GM12878 (cell line): Measurements from ENCODE around the gene PRDM1.

Source experiments
- BACH1 ChIP-seq: fragments of 450-650 bp; IDR thresholded peaks from 2 replicates; pipeline ENCODE4 v1.6.1; 2017; ENCODE audit warnings: mild to moderate bottlenecking, borderline replicate concordance
- CBX5 ChIP-seq: sonication (generic); IDR thresholded peaks from 2 replicates; pipeline ENCODE4 v1.6.1; 2016; ENCODE audit warnings: low read depth, moderate library complexity, mild to moderate bottlenecking, inconsistent platforms
- CHD4 ChIP-seq: fragments of 200-600 bp; sonication (generic); IDR thresholded peaks from 2 replicates; pipeline ENCODE4 v1.6.1; 2016; ENCODE audit warnings: mild to moderate bottlenecking
- EZH2 ChIP-seq: IDR thresholded peaks from 2 replicates; pipeline ENCODE4 v1.6.1; 2012; ENCODE audit warnings: low read depth, mild to moderate bottlenecking, control low read depth, inconsistent platforms, low read length, borderline replicate concordance; ENCODE audit not compliant: control insufficient read depth
- MEF2B ChIP-seq: fragments of 450-650 bp; IDR thresholded peaks from 2 replicates; pipeline ENCODE4 v1.6.1; 2018; ENCODE audit warnings: mild to moderate bottlenecking, moderate library complexity; ENCODE audit not compliant: partially characterized antibody, poor library complexity, severe bottlenecking
- PAX5 ChIP-seq: IDR thresholded peaks from 2 replicates; pipeline ENCODE4 v1.6.1; 2011; ENCODE audit warnings: low read depth, low read length, borderline replicate concordance
- POLR2AphosphoS5 ChIP-seq: IDR thresholded peaks from 2 replicates; pipeline ENCODE4 v1.6.1; 2011; ENCODE audit warnings: mild to moderate bottlenecking, low read length, inconsistent platforms
- RAD21 ChIP-seq: IDR thresholded peaks from 2 replicates; pipeline ENCODE4 v1.6.1; 2011; ENCODE audit warnings: mild to moderate bottlenecking, low read depth, low read length, moderate library complexity; ENCODE audit not compliant: insufficient read depth
- SMARCA5 ChIP-seq: fragments of 450-650 bp; IDR thresholded peaks from 2 replicates; pipeline ENCODE4 v1.6.1; 2017; ENCODE audit warnings: mild to moderate bottlenecking
- TF ChIP-seq, protein P1 (sequence below), 3 experiments: IDR thresholded peaks in 2 of 3; conservative IDR thresholded peaks in 1 of 3; 2 replicates each; pipeline ENCODE4 v1.5.1; 2011; ENCODE audit warnings: low read depth in 3 of 3, low read length in 3 of 3, mild to moderate bottlenecking in 3 of 3, control low read depth in 2 of 3, moderate library complexity in 2 of 3, inconsistent platforms in 1 of 3, mixed read lengths in 1 of 3; ENCODE audit not compliant: control insufficient read depth in 2 of 3, insufficient read depth in 1 of 3; ENCODE audit errors: extremely low read depth in 1 of 3
- TF ChIP-seq, protein P2 (sequence below): fragments of 450-650 bp; IDR thresholded peaks from 2 replicates; pipeline ENCODE4 v1.6.1; 2018; ENCODE audit warnings: mild to moderate bottlenecking, low read depth, moderate library complexity; ENCODE audit not compliant: partially characterized antibody
- TF ChIP-seq, protein P3 (sequence below): IDR thresholded peaks from 2 replicates; pipeline ENCODE4 v1.6.1; 2012; ENCODE audit warnings: low read depth, low read length, improper control_type of control experiment
- TF ChIP-seq, protein P4 (sequence below): IDR thresholded peaks from 2 replicates; pipeline ENCODE4 v1.6.1; 2012; ENCODE audit warnings: mild to moderate bottlenecking, low read depth, low read length
- TF ChIP-seq, protein P5 (sequence below): fragments of 450-650 bp; IDR thresholded peaks from 2 replicates; pipeline ENCODE4 v1.6.1; 2017; ENCODE audit warnings: mild to moderate bottlenecking

DNA sequence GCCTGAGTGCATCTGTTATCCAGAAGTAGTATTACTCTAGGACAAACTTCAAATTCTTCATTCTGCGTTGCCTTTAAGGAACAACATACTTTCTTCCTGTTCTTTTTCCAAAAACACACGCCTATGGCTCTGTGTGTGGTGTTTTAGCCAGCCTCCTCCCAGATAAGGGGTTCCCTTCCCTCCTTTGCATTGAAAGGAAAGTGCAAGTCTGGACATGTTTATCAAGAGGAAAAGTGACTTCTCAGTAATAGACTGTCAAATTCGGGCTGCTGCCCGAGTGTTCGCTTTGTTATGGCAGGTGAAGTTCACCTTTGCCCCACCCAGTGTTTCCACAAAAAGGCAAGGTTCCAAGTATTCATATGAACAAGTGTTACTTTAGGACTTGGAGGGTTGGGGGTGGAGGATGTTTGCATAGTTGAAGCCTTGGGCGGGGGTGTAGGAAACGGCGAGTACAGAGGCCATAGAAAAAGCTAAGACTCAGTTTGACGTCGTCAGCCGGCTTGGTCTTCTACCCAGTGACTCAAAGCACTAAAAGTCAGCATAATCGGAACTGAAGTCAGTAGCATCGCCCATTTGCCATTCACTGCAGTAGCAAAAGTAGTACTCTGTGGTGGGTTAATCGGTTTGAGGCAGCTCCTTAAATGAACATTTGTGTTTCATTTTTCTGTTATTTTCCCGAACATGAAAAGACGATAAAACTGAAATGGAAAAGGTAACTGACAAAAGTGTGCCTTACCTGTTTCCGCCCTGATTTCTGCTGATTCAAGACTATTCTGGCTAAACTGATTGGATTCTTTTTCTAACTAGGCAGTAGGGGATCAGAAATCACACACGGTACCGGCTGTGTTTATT lies 12.5 kb downstream of the PRDM1 start:
- no peak for TF ChIP-seq EZH2
- TF ChIP-seq, protein P1, sequence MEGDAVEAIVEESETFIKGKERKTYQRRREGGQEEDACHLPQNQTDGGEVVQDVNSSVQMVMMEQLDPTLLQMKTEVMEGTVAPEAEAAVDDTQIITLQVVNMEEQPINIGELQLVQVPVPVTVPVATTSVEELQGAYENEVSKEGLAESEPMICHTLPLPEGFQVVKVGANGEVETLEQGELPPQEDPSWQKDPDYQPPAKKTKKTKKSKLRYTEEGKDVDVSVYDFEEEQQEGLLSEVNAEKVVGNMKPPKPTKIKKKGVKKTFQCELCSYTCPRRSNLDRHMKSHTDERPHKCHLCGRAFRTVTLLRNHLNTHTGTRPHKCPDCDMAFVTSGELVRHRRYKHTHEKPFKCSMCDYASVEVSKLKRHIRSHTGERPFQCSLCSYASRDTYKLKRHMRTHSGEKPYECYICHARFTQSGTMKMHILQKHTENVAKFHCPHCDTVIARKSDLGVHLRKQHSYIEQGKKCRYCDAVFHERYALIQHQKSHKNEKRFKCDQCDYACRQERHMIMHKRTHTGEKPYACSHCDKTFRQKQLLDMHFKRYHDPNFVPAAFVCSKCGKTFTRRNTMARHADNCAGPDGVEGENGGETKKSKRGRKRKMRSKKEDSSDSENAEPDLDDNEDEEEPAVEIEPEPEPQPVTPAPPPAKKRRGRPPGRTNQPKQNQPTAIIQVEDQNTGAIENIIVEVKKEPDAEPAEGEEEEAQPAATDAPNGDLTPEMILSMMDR (IDR thresholded peaks at IDR 0.05 in 2 of 3, conservative IDR thresholded peaks at IDR 0.05 in 1 of 3; ENCODE audit: control insufficient read depth in 2 of 3, extremely low read depth in 1 of 3, insufficient read depth in 1 of 3, low read depth in 3 of 3, low read length in 3 of 3): no peak
- no peak for TF ChIP-seq SMARCA5
- TF ChIP-seq PAX5: peak; percentile 65; the same call in 1 of the 2 replicates
- no peak for TF ChIP-seq MEF2B
- TF ChIP-seq POLR2AphosphoS5: peak; percentile 87
- TF ChIP-seq CBX5: no peak
- TF ChIP-seq, protein P2, sequence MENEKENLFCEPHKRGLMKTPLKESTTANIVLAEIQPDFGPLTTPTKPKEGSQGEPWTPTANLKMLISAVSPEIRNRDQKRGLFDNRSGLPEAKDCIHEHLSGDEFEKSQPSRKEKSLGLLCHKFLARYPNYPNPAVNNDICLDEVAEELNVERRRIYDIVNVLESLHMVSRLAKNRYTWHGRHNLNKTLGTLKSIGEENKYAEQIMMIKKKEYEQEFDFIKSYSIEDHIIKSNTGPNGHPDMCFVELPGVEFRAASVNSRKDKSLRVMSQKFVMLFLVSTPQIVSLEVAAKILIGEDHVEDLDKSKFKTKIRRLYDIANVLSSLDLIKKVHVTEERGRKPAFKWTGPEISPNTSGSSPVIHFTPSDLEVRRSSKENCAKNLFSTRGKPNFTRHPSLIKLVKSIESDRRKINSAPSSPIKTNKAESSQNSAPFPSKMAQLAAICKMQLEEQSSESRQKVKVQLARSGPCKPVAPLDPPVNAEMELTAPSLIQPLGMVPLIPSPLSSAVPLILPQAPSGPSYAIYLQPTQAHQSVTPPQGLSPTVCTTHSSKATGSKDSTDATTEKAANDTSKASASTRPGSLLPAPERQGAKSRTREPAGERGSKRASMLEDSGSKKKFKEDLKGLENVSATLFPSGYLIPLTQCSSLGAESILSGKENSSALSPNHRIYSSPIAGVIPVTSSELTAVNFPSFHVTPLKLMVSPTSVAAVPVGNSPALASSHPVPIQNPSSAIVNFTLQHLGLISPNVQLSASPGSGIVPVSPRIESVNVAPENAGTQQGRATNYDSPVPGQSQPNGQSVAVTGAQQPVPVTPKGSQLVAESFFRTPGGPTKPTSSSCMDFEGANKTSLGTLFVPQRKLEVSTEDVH: no peak
- TF ChIP-seq CHD4: no peak
- TF ChIP-seq, protein P3, sequence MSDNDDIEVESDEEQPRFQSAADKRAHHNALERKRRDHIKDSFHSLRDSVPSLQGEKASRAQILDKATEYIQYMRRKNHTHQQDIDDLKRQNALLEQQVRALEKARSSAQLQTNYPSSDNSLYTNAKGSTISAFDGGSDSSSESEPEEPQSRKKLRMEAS: no peak
- TF ChIP-seq, protein P4, sequence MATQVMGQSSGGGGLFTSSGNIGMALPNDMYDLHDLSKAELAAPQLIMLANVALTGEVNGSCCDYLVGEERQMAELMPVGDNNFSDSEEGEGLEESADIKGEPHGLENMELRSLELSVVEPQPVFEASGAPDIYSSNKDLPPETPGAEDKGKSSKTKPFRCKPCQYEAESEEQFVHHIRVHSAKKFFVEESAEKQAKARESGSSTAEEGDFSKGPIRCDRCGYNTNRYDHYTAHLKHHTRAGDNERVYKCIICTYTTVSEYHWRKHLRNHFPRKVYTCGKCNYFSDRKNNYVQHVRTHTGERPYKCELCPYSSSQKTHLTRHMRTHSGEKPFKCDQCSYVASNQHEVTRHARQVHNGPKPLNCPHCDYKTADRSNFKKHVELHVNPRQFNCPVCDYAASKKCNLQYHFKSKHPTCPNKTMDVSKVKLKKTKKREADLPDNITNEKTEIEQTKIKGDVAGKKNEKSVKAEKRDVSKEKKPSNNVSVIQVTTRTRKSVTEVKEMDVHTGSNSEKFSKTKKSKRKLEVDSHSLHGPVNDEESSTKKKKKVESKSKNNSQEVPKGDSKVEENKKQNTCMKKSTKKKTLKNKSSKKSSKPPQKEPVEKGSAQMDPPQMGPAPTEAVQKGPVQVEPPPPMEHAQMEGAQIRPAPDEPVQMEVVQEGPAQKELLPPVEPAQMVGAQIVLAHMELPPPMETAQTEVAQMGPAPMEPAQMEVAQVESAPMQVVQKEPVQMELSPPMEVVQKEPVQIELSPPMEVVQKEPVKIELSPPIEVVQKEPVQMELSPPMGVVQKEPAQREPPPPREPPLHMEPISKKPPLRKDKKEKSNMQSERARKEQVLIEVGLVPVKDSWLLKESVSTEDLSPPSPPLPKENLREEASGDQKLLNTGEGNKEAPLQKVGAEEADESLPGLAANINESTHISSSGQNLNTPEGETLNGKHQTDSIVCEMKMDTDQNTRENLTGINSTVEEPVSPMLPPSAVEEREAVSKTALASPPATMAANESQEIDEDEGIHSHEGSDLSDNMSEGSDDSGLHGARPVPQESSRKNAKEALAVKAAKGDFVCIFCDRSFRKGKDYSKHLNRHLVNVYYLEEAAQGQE: no peak
- TF ChIP-seq RAD21: no peak
- TF ChIP-seq, protein P5, sequence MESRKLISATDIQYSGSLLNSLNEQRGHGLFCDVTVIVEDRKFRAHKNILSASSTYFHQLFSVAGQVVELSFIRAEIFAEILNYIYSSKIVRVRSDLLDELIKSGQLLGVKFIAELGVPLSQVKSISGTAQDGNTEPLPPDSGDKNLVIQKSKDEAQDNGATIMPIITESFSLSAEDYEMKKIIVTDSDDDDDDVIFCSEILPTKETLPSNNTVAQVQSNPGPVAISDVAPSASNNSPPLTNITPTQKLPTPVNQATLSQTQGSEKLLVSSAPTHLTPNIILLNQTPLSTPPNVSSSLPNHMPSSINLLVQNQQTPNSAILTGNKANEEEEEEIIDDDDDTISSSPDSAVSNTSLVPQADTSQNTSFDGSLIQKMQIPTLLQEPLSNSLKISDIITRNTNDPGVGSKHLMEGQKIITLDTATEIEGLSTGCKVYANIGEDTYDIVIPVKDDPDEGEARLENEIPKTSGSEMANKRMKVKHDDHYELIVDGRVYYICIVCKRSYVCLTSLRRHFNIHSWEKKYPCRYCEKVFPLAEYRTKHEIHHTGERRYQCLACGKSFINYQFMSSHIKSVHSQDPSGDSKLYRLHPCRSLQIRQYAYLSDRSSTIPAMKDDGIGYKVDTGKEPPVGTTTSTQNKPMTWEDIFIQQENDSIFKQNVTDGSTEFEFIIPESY: no peak
- peak; percentile 59 for TF ChIP-seq BACH1
